Heart left ventricle (tissue), 13 donors: ENCODE results near the gene ATG14.
"Not testable (repeated sequence)": the region's sequence is repeated elsewhere in the genome, so short reads cannot be mapped to it uniquely, and the experiment has no call there.

Experiments
- CTCF ChIP-seq, 12 donors: fragments of 200-600 bp; sonication (generic) in 4 of 12; IDR thresholded peaks; one replicate each; pipeline versions ENCODE4 v1.5.0 to v1.8.0; 2018 to 2022; ENCODE audit warnings: antibody characterized with exemption in 12 of 12, mild to moderate bottlenecking in 5 of 12
- POLR2A ChIP-seq, 2 donors: fragments of 450-650 bp; IDR thresholded peaks; one replicate each; pipeline ENCODE4 v1.6.1; 2017; ENCODE audit warnings: antibody characterized with exemption in 2 of 2, mild to moderate bottlenecking in 2 of 2, moderate library complexity in 2 of 2
- donor health status: ischemic (EF 13 %, LVEDD 7.1; RV severe dilation, severe dysfunction).
- donor health status: DM: no; HTN: yes; CAD: no.
- donor health status: DM: no; HTN: no; CAD: no.
- donor health status: ischemic (EF 25% LVEDD 6.9; RV normal size, moderate dysfunction).
- donor health status: ischemic (EF 25% LVEDD 5.7; RV mildly dilated, moderate dysfunction).
- donor health status: ischemic (EF 35%, LVEDD 5.7; RV mildly dilated, moderate dysfunction).
- donor health status: nonischemic (EF 11% LVEDD 7.7; RV severe dilation, severe dysfunction).
- donor health status: DM: yes; HTN: yes; CAD: no.
- donor health status: PGD.
- donor health status: ischemic (EF 29% LVEDD 5.4; RV normal size, mild dysfunction).
- donor health status: nonischemic (EF 23%, LVEDD 6.1; RV moderate dilation, normal function).

- not testable (repeated sequence) for TF ChIP-seq CTCF, POLR2A (IDR thresholded peaks at IDR 0.05)
Observed at GRCh38 chr14:55422338-55422737, 10.7 kb upstream of the ATG14 start.
